Smooth muscle cell (in vitro differentiated cells): ENCODE data around the gene FLT3. TPM values are rescaled to one million over a fixed set of nuclear protein-coding genes. Genes with fewer than 3 reads are reported as not detected.
"Not testable (repeated sequence)": the region's sequence is repeated elsewhere in the genome, so short reads cannot be mapped to it uniquely, and the experiment has no call there.

Source experiments
- DNase-seq: peaks from one replicate; lab custom pipeline; 2025; ENCODE audit not compliant: unreplicated experiment; lab: John Stamatoyannopoulos, UW
- H2AFZ ChIP-seq: fragments of 200-600 bp; sonication (generic); 2 replicates; pipeline ENCODE4 v1.6.0; 2016; ENCODE audit warnings: antibody characterized with exemption, low read depth, mild to moderate bottlenecking
- H3F3A ChIP-seq: fragments of 200-600 bp; sonication (generic); 2 replicates; pipeline ENCODE4 v1.6.0; 2017; ENCODE audit warnings: antibody characterized with exemption, low read depth
- H3K27ac ChIP-seq: fragments of 200-600 bp; sonication (generic); 2 replicates; pipeline ENCODE4 v1.5.1; 2016; ENCODE audit warnings: low read depth, mild to moderate bottlenecking
- H3K27me3 ChIP-seq: fragments of 200-600 bp; sonication (generic); 2 replicates; pipeline ENCODE4 v1.6.1; 2016; ENCODE audit warnings: low read depth, mild to moderate bottlenecking
- H3K36me3 ChIP-seq: fragments of 200-600 bp; sonication (generic); 2 replicates; pipeline ENCODE4 v1.5.1; 2016; ENCODE audit warnings: low read depth
- H3K4me1 ChIP-seq: fragments of 200-600 bp; sonication (generic); 2 replicates; pipeline ENCODE4 v1.5.1; 2016; ENCODE audit warnings: low read depth
- H3K4me2 ChIP-seq: fragments of 200-600 bp; sonication (generic); 2 replicates; pipeline ENCODE4 v1.6.0; 2016; ENCODE audit warnings: mild to moderate bottlenecking
- H3K4me3 ChIP-seq: fragments of 200-600 bp; sonication (generic); 2 replicates; pipeline ENCODE4 v1.5.1; 2016; ENCODE audit warnings: mild to moderate bottlenecking
- H3K79me2 ChIP-seq: fragments of 200-600 bp; sonication (generic); 2 replicates; pipeline ENCODE4 v1.6.0; 2016; ENCODE audit warnings: low read depth, mild to moderate bottlenecking
- H3K9ac ChIP-seq: fragments of 200-600 bp; sonication (generic); 2 replicates; pipeline ENCODE4 v1.6.0; 2016; ENCODE audit warnings: low read depth
- H3K9me3 ChIP-seq: fragments of 200-600 bp; sonication (generic); replicated peaks from 2 replicates; pipeline ENCODE4 v1.5.1; 2016; ENCODE audit warnings: low read depth
- H4K20me1 ChIP-seq: fragments of 200-600 bp; sonication (generic); 2 replicates; pipeline ENCODE4 v1.6.0; 2016; ENCODE audit warnings: low read depth
- CTCF ChIP-seq: fragments of 200-600 bp; sonication (generic); IDR thresholded peaks from 2 replicates; pipeline ENCODE4 v1.5.1; 2017; ENCODE audit warnings: borderline replicate concordance, mild to moderate bottlenecking, antibody characterized with exemption; ENCODE audit not compliant: insufficient read depth, poor library complexity, severe bottlenecking
- WGBS: methylation state at CpG from one replicate; pipeline ENCODE4 v1.1.7; 2016; ENCODE audit warnings: low lambda C conversion rate; 5-methylcytosine and 5-hydroxymethylcytosine counted together
- polyA plus RNA-seq: library from polyadenylated mRNA; unstranded; fragments of >200 nt; fragmentation: Nextera tagmentation; extraction: Ambion mirVana; gene quantifications from 2 replicates; pipeline ENCODE4 v1.2.1, GENCODE V29; 2016
- total RNA-seq: library from RNA; depleted of rRNA; stranded (reverse); fragments of >200 nt; gene quantifications from 2 replicates; pipeline ENCODE4 v1.2.3, GENCODE V29; 2014

FLT3 gene
- total and polyA plus RNA-seq, 2 experiments from 2014 or later = not detected

GRCh38 chr13:28117689-28118377 lies 17.5 kb upstream of the FLT3 start:
- DNase-seq = no peak

GRCh38 chr13:28116736-28117135 lies 16.4 kb upstream of the FLT3 start:
- H3K36me3 ChIP-seq = no peaks in the 10 kb centered on the region
- no peaks in the 10 kb centered on the region for H3K9me3 ChIP-seq
- no peak for DNase-seq
- no peak for TF ChIP-seq CTCF
- H2AFZ ChIP-seq = no peak overlapping the region
- no peak overlapping the region for H3K4me2 ChIP-seq
- no peaks in the 10 kb centered on the region for H3K27me3 ChIP-seq
- no peaks in the 10 kb centered on the region for H3K4me1 ChIP-seq
- no peak overlapping the region for H3K4me3 ChIP-seq
- no peaks in the 10 kb centered on the region for H3F3A ChIP-seq
- 43% methylated on average over 1 of the region's 1 CpG for WGBS
- H4K20me1 ChIP-seq = no peaks in the 10 kb centered on the region
- H3K79me2 ChIP-seq = no peaks in the 10 kb centered on the region
- no peak overlapping the region for H3K27ac ChIP-seq
- H3K9ac ChIP-seq = no peak overlapping the region

More at GRCh38 chr13:28117689-28118377, 17.5 kb upstream of the FLT3 start:
- Histone ChIP-seq H3K36me3 (no peaks in the 10 kb centered on the region), H3K9ac (no peak overlapping the region), H2AFZ (no peak overlapping the region), H3K4me1 (no peaks in the 10 kb centered on the region), H3K27me3 (no peaks in the 10 kb centered on the region), H3K79me2 (no peaks in the 10 kb centered on the region), H3F3A (no peaks in the 10 kb centered on the region), H3K4me2 (no peak overlapping the region), H4K20me1 (no peaks in the 10 kb centered on the region), H3K27ac (no peak overlapping the region), H3K9me3 (no peaks in the 10 kb centered on the region), H3K4me3 (no peak overlapping the region)
- TF ChIP-seq CTCF = no peak
- WGBS = 79% methylated on average over 9 of the region's 9 CpGs

GRCh38 chr13:28110414-28110813 lies 10.0 kb upstream of the FLT3 start:
- Histone ChIP-seq H3K27me3 (peaks cover 21% of the 10 kb centered on the region), H3K27ac (no peak overlapping the region), H3K4me2 (no peak overlapping the region), H3F3A (no peaks in the 10 kb centered on the region), H2AFZ (no peak overlapping the region), H3K79me2 (no peaks in the 10 kb centered on the region), H4K20me1 (no peaks in the 10 kb centered on the region), H3K4me3 (no peak overlapping the region), H3K4me1 (no peaks in the 10 kb centered on the region), H3K9me3 (no peaks in the 10 kb centered on the region), H3K9ac (no peak overlapping the region), H3K36me3 (no peaks in the 10 kb centered on the region)
- WGBS = 80% methylated on average over 3 of the region's 3 CpGs
- TF ChIP-seq CTCF = no peak
- DNase-seq = no peak

- H3K4me1 ChIP-seq = no peaks in the 10 kb centered on the region
- no peaks in the 10 kb centered on the region for H3K9me3 ChIP-seq
- no peak overlapping the region for H3K9ac ChIP-seq
- 62% methylated on average over 1 of the region's 1 CpG for WGBS
- no peak overlapping the region for H3K27ac ChIP-seq
- no peak for DNase-seq
- no peaks in the 10 kb centered on the region for H3K36me3 ChIP-seq
- TF ChIP-seq CTCF = no peak
- H3K4me3 ChIP-seq = no peak overlapping the region
- H2AFZ ChIP-seq = no peak overlapping the region
- no peaks in the 10 kb centered on the region for H3F3A ChIP-seq
- H3K4me2 ChIP-seq = no peak overlapping the region
- no peaks in the 10 kb centered on the region for H4K20me1 ChIP-seq
- H3K79me2 ChIP-seq = no peaks in the 10 kb centered on the region
- peaks cover 52% of the 10 kb centered on the region for H3K27me3 ChIP-seq
Observed at GRCh38 chr13:28106976-28107375, 6.6 kb upstream of the FLT3 start.

GRCh38 chr13:28101886-28102285 lies 1.5 kb upstream of the FLT3 start:
- peaks cover 81% of the 10 kb centered on the region for H3K27me3 ChIP-seq
- 90% methylated on average over 4 of the region's 4 CpGs for WGBS

More at GRCh38 chr13:28101886-28102285, 1.5 kb upstream of the FLT3 start:
- not testable (repeated sequence) for H3F3A ChIP-seq, H3K79me2 ChIP-seq, H3K9me3 ChIP-seq, H4K20me1 ChIP-seq, H3K4me1 ChIP-seq, H3K4me2 ChIP-seq, H2AFZ ChIP-seq, H3K9ac ChIP-seq, DNase-seq, H3K4me3 ChIP-seq, H3K36me3 ChIP-seq, H3K27ac ChIP-seq
